GM21619 (cell line): Measurements from ENCODE around the gene MBL2.

Experiments used
- ATAC-seq: cut with Tn5 transposase; IDR thresholded peaks from one replicate; pipeline ENCODE4 v1.9.1; 2021; ENCODE audit not compliant: unreplicated experiment

The MBL2 gene

DNA sequence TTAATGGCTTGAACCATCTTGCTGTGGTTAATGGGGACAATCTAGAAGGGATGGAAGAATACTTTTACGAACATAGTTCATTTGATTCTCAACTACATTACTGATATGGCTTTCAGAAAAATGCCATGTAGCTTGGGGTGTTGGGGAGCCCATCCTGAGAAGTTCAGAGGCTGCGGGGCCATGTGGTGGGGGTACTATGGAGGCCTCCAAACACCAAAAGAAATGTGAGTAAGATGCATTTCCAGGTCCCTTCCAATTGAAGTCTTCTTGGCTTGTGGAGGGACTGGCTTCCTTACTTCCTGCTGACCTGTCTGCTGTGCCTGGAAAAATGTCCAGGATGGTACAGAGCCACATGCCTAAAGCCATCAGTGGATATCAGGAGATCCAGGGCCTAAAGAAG lies 1.6 kb upstream of the MBL2 start:
- no peak for ATAC-seq

DNA sequence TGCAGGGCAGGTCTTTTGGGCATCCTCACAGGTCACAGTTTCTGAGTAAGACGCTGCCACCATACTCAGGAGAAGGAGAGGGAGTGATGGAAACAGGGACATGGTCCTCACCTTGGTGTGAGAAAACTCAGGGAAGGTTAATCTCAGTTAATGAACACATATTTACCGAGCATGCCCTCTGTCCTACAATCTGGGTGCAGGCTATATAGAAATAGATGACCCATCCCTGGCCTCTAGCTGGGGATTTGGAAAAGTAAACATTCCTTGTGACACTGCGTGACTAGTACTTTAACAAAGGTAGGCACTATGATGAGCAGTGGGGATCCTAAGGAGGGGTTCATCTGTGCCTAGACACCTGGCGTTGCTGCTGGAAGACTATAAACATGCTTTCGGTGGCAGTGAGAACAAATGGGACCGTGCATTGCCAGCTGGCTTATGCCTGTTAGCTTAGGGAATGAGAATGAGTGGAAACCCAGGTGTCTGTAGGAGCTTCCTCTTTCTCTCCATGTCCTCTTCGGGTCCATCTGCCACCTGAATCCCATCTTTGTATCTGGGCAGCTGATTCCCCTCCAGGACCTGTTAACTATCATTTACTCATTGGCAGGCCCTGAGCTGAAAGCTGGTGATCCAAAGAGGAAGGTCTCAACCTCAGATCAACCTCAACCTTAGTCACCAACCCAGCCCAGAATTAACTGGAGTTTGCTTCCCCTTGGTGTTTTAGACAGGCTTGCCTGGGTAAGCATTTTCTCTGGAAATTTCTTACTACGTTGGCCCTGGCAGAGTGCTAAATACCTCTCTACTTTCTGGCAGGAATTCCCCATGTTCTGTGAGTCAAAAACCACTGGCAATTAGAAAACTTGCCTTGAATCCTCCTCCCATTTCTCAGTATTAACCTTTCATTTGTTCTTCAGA lies 794 bp downstream of the MBL2 start:
- ATAC-seq = no peak

DNA sequence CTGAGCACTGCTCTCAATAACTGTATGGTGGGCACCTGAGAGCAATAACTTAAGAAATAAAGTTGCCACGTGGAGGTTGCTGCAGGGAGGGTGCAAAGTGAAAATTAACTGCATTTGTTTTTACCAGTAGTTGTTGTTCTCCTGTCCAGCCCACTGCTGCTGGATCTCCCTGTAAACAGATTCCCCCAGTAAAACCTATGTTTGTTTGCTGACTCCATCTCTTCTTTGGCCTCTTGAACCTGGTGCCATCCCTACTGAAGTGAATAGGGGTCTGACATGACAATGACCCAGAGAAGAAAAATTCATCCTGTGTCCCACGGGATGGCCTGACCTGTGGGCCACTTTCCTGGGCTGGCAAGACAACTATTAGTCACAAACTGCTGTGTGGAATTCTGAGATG lies 1.7 kb downstream of the MBL2 start:
- no peak for ATAC-seq

DNA sequence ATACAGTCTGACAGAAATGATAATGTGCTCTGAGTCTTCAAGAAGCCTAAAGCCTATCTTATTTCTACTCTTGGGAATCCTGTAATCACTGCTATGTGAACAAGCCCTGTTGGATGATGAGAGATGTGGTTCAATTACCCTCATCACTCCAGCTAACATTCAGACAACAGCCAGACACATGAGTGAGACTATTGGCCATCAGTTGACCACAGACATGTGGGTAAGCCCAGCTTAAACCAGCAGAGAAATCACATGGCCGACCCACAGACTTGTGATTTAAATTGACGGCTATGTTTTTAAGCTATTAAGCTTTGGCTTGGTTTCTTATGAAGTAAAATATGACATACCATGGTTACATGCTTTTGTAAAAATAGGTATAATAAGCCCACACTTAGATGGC lies 2.6 kb downstream of the MBL2 start:
- no peak for ATAC-seq

DNA sequence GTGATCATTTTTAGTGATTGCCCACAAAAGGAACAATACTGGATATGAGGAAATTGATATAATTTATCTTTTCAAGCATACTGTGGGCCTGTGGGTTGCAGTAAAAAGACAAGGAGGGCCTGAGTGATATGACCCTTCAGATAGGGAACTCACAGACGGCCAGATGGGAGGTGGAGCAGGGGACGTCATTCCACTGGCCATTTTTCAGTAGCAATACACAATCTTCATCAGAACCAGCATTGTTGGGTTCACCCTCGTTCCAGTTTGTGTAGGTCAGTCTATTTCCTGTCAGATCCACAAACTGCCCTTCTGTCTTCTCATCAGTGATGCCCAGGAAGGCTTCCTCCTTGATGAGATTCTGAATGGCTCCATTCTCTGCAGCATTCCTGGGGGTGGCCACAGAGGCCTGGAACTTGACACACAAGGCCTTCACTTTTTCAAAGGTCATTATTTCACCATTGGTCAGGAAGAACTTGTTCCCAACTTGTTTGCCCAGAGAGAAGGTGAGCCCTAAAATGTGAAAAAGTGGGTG lies 4.5 kb downstream of the MBL2 start:
- no peak for ATAC-seq

DNA sequence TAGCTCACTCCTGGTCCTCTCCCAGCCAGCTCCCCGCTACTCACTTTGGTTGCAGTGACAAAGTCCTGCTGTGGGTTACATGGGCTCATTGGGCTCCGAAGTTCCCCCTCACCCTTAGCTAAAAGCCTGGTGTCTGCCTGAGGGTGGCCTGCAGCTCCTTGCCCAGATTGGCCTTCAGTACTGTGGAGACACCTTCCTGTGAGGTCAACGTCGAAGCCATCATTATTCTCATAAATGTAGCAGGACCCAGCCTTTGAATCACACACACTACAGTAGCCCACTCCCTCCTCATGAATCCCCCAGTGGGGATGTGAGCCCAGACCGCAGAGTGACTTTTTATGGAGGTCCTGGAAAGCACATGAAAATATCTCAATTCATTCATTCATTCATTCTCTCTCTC lies 10.5 kb downstream of the MBL2 start:
- no peak for ATAC-seq

DNA sequence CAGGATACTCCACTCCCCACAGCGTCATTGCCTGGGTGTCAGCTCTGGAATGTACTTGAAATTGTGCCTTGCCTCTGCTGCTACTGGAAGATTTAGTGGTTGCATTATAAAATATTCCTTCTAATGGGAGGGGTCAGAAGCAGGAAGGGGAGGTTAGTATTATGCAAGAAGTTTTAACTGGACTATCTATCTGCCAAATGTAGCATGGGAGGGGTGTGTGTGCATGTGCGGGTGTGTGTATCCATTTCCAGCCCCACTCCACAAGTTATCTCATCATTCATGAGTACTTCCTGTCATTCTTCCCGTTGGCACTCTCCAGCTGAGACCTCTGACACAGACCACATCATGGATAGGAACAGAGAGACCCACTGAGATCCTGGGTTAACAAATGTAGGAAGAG lies 13.4 kb downstream of the MBL2 start:
- ATAC-seq = no peak

DNA sequence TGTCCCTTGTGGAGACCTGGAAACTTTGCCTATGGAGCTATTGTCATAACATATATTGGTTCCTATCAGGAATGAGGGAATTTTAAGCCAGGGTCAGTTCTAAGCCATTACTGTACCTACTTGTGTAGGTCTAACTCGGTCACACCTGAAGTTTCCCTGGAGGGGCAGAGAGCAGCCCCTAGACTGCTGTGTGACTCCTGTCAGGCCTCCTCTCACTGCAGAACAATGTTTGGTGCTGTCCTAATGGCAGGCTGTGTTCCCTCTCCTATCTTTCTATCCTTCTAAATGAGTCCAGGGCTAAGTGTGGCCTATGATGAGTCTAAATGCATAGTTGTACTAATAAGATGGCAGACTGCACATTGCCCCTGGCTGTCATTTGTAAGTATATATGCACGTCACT lies 14.2 kb downstream of the MBL2 start:
- ATAC-seq = no peak

DNA sequence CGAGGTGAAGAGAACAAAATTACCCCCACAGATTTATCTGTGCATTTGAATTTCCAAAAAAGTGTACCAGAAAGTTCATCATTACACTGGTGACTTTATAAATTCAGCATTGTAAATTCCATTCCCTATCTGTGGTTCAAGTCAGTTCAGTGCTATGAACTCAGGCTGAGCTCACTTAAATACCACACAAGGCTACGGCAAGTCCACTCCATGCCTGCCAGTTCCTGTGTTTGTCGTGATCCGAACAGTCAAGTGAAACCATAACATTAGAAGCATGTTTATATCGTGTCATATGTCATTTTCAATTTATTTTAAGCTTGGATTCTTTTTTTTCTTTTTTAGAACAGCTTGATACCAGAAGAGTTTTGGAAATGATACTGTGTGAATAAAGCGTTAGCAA lies 14.8 kb downstream of the MBL2 start:
- ATAC-seq = no peak

DNA sequence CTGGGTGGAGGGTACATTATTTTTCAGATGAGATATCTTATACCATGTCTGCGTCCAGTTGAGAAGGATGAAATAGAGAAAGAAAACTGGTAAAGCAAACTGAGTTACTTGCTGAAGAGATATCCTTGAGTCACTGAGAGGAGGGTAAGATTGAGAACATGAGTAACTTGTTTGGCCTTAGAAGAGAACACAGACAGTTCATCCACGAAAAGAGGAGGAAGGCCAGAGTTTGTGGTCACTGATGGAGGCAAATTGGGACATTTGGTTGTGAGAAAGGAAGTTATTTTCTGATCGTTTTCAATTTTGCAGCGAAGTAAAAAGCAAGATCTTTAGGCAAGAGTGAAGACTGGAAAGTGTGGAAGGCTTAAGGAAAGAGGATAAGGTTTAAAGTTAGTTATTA lies 15.6 kb downstream of the MBL2 start:
- ATAC-seq = no peak

DNA sequence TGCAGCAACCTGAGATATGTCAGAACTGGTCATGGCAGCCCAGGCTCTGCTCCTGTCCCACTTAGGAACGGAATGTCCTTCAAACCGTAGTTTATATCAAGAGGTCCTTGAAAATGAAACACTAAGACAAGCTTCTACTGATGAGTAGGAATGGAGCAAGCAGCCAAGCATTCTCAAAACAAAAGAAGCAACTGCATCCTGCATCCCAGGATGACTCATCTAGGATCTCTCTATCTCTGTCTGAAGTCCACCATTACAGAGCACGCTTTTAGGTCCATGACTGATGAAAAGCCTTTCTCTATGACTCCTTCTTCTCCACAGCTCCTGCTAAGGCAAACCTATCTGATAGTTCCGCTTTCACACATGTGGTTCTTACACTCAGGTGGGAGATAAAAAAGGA lies 16.3 kb downstream of the MBL2 start:
- no peak for ATAC-seq

DNA sequence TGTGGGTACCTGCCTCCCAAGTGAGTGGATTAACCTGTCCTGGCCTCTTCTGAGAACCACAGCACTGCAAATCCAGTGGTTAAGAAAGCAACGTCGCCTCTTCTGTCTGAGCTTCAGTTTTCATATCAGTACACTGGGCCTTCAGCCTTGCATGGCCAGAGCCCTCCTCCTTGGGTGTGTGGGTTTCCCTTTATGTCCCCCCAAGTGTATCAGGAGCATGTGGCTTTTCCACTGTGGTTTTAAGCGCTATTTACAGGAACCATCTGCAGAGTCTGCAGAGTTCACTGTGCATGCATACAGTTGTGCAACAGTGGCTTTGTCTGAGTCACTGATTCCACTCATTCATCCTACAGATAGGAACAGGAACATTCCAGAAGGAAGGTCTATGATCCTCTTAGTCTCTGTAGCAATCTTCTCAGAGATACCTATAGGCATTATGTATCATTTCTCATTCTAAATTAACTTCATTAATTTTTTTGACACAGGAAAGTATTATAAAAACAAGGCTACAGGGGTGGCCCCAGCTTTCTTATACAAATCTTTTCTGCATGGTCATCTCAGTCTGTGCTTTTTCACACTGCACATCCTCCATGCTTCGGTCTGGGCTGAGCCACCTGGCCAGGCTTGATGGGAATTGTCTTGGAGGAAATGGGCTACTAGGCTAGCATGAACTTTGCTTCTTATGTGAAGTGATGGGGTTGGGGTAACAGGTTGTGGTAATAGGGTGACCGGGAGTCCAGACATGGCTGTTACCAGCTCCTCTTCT lies 17.1 kb downstream of the MBL2 start:
- no peak for ATAC-seq

DNA sequence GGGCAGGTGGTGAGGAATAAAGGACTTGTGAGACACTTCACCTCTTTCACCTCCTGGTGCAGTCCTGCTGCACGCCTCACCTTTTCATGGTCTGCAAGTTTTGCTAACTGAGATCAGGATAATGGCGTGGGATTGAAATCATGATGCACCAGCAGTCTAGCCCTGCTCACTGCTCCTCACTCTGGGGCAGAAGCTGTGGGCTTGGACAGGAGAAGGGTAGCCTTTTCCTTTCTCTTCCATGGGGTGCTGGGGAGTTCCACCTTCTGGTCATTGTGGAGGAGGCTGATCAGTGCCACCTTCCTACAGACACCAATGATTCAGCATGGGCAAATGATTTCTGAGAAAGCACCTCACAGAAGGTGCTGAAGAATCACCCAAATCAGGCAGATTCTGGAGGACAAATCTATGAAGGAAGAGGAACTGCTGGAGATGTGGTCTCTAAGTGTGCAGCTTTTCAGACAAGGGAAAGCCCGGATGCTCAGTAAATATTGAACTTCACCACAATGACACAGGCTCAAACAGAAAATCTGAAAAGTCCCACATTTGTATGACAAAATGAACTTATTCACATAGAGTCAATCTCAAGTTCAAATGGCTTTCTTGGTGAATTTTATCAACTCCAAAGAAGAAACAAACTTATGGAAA lies 19.7 kb downstream of the MBL2 start:
- ATAC-seq = no peak

DNA sequence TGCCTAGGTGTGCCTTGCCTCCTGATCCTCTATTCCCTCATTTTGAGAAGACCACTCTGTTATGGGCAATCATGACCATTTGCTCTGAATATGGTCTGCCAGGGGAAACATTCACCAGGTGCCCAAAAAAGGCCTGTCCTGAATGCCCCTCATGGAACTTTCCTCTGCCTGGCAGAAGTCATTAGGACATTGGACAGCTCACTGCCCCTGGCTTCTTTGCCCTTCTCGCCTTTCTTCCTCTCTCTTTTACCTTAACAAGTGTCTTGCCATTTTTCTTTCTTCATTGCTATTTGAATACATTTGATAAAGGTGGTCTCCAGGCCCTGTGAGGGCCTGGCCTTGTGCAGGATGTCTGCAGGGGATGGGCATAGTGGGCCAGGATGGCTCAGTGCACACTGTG lies 20.3 kb downstream of the MBL2 start:
- ATAC-seq = no peak

DNA sequence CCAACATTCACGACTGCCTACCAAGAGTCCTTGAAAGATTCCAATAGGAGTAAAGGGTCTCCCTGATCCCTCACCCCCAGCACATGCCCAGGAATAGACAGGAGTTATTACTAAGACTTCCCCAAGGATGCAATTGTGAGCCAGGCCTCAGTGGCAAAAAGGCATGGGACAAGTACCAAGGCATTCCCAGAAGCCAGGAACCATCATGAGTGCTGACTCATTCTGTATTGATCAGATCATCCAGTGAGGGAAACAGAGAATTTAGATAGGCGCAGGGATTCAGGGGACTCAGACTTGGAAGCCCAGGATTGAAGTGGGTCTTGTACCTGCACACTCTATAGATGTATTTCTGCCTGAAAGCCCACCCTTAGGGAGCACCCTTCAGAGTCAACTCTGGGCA lies 21.2 kb downstream of the MBL2 start:
- no peak for ATAC-seq

DNA sequence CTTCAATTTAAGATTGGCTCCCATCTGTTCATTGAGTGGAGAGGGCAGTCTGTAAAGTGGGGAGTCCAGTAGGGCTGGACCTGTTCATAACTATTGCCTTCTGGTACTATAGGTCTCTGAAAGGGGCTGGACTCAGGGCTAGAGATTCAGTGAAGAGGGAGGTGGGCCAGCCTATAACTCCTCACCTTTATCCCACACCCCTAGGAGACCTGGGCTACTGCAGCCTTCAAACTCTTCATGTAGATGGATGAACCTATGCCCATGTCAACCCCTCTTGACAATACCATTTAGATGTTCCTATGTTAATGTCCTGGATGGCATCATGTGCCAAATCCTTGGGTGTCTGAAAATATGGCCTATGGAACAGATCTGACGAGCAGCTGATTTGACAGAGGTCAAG lies 22.0 kb downstream of the MBL2 start:
- no peak for ATAC-seq

DNA sequence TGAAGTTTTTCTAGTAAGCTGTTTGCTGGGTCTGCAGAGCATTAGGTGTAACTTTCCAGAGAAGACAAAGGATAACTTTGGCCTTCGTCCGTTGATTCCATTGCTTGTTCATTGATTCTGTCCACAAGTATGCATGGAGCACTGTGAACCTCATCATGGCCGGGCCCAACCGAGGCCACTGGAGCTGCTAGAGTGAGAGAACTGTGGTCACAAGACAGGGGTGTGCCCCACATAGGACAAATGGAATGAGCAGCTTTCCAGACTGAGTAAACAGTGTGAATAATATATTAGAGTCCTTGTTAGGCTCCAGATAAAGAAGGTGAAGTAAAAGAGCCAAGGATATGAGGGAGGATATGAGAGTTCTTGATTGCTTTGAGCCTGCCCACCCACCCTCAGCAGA lies 24.9 kb downstream of the MBL2 start:
- ATAC-seq = no peak

DNA sequence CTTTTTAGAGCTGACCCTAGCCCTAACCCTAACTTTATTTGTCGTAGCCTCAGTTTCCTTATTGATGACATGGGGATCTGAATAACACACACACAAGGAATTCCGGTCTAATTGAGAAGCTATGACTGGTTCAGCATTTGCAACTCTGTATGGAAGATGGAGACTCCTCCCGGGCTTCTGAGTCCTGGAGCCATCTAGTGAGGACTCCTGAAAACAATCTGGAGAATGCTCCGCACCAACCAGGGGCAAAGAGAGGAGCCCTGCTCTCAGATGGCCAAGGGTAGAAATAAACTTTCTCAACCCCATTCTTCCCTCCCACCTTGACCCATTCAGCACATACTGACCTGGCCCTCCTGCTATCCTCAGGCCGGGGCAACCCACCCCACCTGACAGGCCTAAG lies 26.4 kb downstream of the MBL2 start:
- no peak for ATAC-seq

DNA sequence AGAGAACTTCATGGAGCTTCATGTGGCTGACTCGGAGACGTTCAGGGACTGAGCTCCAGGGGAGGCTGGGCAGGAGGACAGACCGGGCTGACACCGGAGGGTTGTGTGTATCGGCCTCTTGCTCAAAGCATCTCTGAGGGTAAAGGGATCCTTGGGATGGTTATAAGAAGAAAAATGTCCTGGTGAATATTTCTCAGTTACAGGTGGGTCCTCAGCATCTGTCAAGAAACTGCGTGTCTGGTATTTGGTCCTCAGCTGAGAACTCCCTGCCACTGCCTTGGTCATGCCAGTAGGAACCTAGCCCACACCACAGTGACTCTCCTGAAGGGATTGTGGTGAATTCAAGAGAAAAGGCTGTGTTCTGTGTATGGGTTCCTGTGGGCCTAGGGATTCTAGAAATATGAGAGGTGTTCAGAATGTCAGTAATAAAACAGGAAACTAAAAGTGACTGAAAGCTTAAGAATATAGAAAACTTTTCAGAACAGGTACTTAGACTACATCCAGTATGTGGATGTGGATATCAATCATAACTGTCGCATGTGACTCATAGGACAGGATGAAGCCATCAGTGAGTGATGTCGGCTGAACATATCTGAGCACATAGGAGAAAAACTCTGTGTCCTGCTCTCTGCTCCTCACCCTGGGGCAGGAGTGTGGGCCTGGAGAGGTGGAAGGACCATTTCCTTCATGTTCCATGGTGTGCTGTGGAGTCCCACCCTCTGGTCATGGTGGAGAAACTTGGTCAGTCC lies 28.4 kb downstream of the MBL2 start:
- ATAC-seq = no peak

DNA sequence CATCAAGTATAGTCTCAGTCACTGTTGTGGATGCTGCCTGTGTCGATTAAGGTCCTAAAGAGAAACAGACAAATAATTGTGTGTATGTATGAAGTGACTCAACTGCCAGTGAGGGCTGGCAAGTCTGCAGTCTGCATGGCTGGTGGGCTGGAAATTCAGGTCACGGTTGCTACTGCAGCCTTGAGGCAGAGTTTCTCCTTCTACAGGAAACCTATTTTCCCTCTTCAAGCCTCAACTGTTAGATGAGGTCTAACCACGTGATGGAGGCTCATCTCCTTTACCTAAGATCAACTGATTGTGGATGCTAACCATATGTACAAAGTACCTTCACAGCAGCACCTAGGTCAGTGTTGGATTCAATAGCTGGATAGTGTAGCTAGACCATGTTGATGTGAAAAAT lies 29.9 kb downstream of the MBL2 start:
- ATAC-seq = no peak

DNA sequence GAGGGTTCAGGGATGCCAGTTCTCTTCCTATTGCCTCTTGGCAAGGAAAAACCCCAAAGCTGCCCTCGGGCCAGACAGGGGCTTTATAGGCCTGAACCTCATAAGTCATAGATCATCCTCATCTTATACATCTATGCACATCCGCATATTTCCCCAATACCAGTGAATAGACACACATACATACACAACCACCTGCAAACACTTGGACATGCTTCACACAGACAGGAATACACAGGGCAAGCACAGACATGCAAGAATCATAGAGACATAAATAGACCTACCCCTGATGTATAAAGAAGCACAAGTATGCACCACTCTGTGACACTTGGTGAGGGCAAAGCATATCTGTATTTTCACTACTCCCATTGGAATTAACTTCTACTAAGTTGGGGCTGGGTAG lies 30.7 kb downstream of the MBL2 start:
- no peak for ATAC-seq
